Psoas muscle (tissue), 8 donors: ENCODE results near the gene P2RX4. TPM values are rescaled to one million over a fixed set of nuclear protein-coding genes. Genes with fewer than 3 reads are reported as not detected.
"Not testable (repeated sequence)": the region's sequence is repeated elsewhere in the genome, so short reads cannot be mapped to it uniquely, and the experiment has no call there.

ENCODE experiments used
- ATAC-seq, 4 donors: fragments of 200-7000 bp; cut with Tn5 transposase; one replicate each; pipeline ENCODE4 v1.9.1; 2020; ENCODE audit warnings: moderate library complexity in 3 of 4, mild to moderate bottlenecking in 2 of 4
- DNase-seq, 2 donors: peaks; one replicate each; pipeline ENCODE4 v3.0.0-alpha.2; 2020
- H3K27ac ChIP-seq: fragments of 200-600 bp; one replicate; pipeline ENCODE4 v1.8.0; 2022
- H3K27me3 ChIP-seq, 3 donors: fragments of 200-600 bp in 1 of 3; one replicate each; pipeline versions ENCODE4 v1.6.1 to v1.8.0; 2013 to 2022; ENCODE audit warnings: low read length in 2 of 3, mild to moderate bottlenecking in 2 of 3, moderate library complexity in 1 of 3; ENCODE audit not compliant: insufficient read depth in 3 of 3
- H3K36me3 ChIP-seq, 2 donors: fragments of 200-600 bp in 1 of 2; one replicate each; pipeline versions ENCODE4 v1.6.1 to v1.8.0; 2013 to 2022; ENCODE audit warnings: low read depth in 1 of 2, mild to moderate bottlenecking in 1 of 2, moderate library complexity in 1 of 2; ENCODE audit not compliant: insufficient read depth in 1 of 2
- H3K4me1 ChIP-seq: fragments of 200-600 bp; one replicate; pipeline ENCODE4 v1.8.0; 2022
- H3K4me3 ChIP-seq: fragments of 200-600 bp; one replicate; pipeline ENCODE4 v1.8.0; 2022; ENCODE audit warnings: mild to moderate bottlenecking
- H3K9me3 ChIP-seq: fragments of 200-600 bp; one replicate; pipeline ENCODE4 v1.8.0; 2022
- WGBS, 3 donors: extraction: QIAGEN DNeasy Blood & Tissue Kit; methylation state at CpG; one replicate each; pipeline versions ENCODE4 v1.1.6 to v1.1.7; 2013; 5-methylcytosine and 5-hydroxymethylcytosine counted together
- intact Hi-C, 2 donors: fragments of 100-400 bp; cut with DNase I; formaldehyde crosslinking; loops; one replicate each; pipeline versions ENCODE4 v1.11.0 to v1.14.2; 2022
- polyA plus RNA-seq, 3 donors: library from polyadenylated mRNA; stranded (reverse); fragments of 200-250 nt; gene quantifications; one replicate each; pipeline ENCODE4 v1.2.3, GENCODE V29; 2013
- total RNA-seq, 4 donors: library from RNA; stranded (reverse); fragmentation: NEBNext Ultra II Directional in 2 of 4; extraction: Animal tissue kit (Norgen Biotek cat#: 25700) in 2 of 4; gene quantifications; one replicate each; pipeline versions ENCODE4 v1.2.1 to v1.2.4, GENCODE V29; 2021 to 2023
- TF ChIP-seq, protein P1 (sequence below): fragments of 200-600 bp; IDR thresholded peaks from one replicate; pipeline ENCODE4 v1.8.0; 2022; ENCODE audit warnings: antibody characterized with exemption
- donor health status: healthy with polysubstance abuse.
- donor health status: DM: no; HTN: no; CAD: no; lungs with moderate emphysema.
- donor health status: Bipolar disorder and iron deficiency.
- donor health status: healthy.
- donor health status: DM: yes; HTN: yes; CAD: no.
- donor health status: DM: no; HTN: no; CAD: no.
- donor health status: DM: no; HTN: no; CAD: no.
- donor health status: DM: yes; HTN: yes; CAD: no.

Gene P2RX4
- total and polyA plus RNA-seq, 7 donors = 1.1 to 3.4 (median 1.7) TPM

- peaks cover 0 to 93% of the 10 kb centered on the region in 2 donors for H3K36me3 ChIP-seq
- DNase-seq (no peak), ATAC-seq (no peak)
- H3K27me3 ChIP-seq = no peaks in the 10 kb centered on the region
- no peaks in the 10 kb centered on the region for H3K9me3 ChIP-seq
- no peak overlapping the region for H3K4me3 ChIP-seq
- H3K4me1 ChIP-seq = no peaks in the 10 kb centered on the region
- 94 to 100% (median 99%) methylated on average over 9 of the region's 9 CpGs for WGBS, 3 donors
- intact Hi-C loops = no loop called here
- TF ChIP-seq, protein P1, sequence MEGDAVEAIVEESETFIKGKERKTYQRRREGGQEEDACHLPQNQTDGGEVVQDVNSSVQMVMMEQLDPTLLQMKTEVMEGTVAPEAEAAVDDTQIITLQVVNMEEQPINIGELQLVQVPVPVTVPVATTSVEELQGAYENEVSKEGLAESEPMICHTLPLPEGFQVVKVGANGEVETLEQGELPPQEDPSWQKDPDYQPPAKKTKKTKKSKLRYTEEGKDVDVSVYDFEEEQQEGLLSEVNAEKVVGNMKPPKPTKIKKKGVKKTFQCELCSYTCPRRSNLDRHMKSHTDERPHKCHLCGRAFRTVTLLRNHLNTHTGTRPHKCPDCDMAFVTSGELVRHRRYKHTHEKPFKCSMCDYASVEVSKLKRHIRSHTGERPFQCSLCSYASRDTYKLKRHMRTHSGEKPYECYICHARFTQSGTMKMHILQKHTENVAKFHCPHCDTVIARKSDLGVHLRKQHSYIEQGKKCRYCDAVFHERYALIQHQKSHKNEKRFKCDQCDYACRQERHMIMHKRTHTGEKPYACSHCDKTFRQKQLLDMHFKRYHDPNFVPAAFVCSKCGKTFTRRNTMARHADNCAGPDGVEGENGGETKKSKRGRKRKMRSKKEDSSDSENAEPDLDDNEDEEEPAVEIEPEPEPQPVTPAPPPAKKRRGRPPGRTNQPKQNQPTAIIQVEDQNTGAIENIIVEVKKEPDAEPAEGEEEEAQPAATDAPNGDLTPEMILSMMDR = no peak
- H3K27ac ChIP-seq = no peak overlapping the region
Observed at GRCh38 chr12:121252712-121253345, 42.9 kb downstream of the P2RX4 start.

- DNase-seq (no peak), ATAC-seq (no peak)
- Histone ChIP-seq H3K36me3 (peaks cover 0 to 91% of the 10 kb centered on the region in 2 donors), H3K4me1 (no peaks in the 10 kb centered on the region), H3K27ac (no peak overlapping the region), H3K9me3 (no peaks in the 10 kb centered on the region), H3K4me3 (no peak overlapping the region), H3K27me3 (no peaks in the 10 kb centered on the region)
- 93 to 97% (median 95%) methylated on average over 15 of the region's 15 CpGs for WGBS, 3 donors
- intact Hi-C loops = no loop called here
- TF ChIP-seq, protein P1 = no peak
Observed at GRCh38 chr12:121253638-121254335, 43.9 kb downstream of the P2RX4 start.

GRCh38 chr12:121255433-121255832 is 45.5 kb downstream of the P2RX4 start:
- no peak for ATAC-seq

DNA sequence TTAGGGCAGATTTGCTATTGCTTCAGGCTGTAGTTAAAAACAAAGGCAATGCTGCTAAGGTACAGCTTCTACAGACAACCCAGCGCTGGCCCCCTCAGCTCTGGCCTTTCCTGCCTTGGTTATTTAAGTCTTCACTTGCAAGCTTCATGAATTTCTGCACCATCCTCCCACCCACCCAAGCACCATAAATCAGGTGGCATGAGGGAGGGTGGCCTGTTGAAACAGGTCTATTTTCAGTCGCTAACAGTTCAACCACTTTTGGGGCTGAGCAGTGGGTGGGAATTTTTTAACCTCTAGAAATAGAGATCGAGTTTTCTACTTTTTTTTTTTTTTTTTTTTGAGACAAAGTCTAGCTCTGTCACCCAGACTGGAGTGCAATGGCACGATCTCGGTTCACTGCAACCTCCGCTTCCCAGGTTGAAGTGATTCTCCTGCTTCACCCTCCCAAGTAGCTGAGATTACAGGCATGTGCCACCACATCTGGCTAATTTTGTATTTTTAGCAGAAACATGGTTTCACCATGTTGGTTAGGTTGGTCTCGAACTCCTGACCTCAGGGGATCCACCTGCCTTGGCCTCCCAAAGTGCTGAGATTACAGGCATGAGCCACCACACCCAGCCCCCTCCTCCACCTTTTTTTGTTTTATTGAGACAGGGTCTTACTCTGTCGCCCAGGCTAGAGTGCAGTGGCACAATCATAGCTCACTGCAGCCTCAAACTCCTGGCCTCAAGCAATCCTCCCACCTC is 47.9 kb downstream of the P2RX4 start:
- DNase-seq, intact Hi-C loops, H3K4me1 ChIP-seq, H3K9me3 ChIP-seq, ATAC-seq, H3K27me3 ChIP-seq, H3K4me3 ChIP-seq, H3K27ac ChIP-seq: not testable (repeated sequence)
- peaks cover 0 to 89% of the 10 kb centered on the region in 2 donors for H3K36me3 ChIP-seq
- WGBS, 3 donors = 92 to 94% (median 92%) methylated on average over 8 of the region's 8 CpGs

More at GRCh38 chr12:121255433-121255832, 45.5 kb downstream of the P2RX4 start:
- Histone ChIP-seq H3K27me3 (no peaks in the 10 kb centered on the region), H3K36me3 (peaks cover 0 to 90% of the 10 kb centered on the region in 2 donors), H3K4me1 (no peaks in the 10 kb centered on the region), H3K9me3 (no peaks in the 10 kb centered on the region), H3K4me3 (no peak overlapping the region), H3K27ac (no peak overlapping the region)
- TF ChIP-seq, protein P1 = no peak
- WGBS, 3 donors = 88 to 93% (median 90%) methylated on average over 9 of the region's 9 CpGs
- no peak for DNase-seq
- intact Hi-C loops = no loop called here

GRCh38 chr12:121259074-121259473 is 49.1 kb downstream of the P2RX4 start:
- H3K27ac ChIP-seq = no peak overlapping the region
- H3K4me3 ChIP-seq = no peak overlapping the region
- peaks cover 3 to 90% of the 10 kb centered on the region in 2 donors for H3K36me3 ChIP-seq
- intact Hi-C loops = no loop called here
- H3K9me3 ChIP-seq = no peaks in the 10 kb centered on the region
- DNase-seq (no peak), ATAC-seq (no peak)
- TF ChIP-seq, protein P1 = no peak
- H3K4me1 ChIP-seq = no peaks in the 10 kb centered on the region
- WGBS, 3 donors = 97 to 98% (median 97%) methylated on average over 11 of the region's 11 CpGs
- H3K27me3 ChIP-seq = no peaks in the 10 kb centered on the region
